Measurements from ENCODE around the gene ALG9.

Gene ALG9

GRCh38 chr11:111779118-111779517, 92.3 kb downstream of the ALG9 start (continued):
- no peak for TF ChIP-seq ZNF692 (tag by site-specific recombination; IDR thresholded peaks at IDR 0.05)
- TF ChIP-seq ZNF302 (tag by site-specific recombination; IDR thresholded peaks at IDR 0.05; ENCODE audit: low read depth): no peak
- TF ChIP-seq ZNF148 (tag by site-specific recombination; IDR thresholded peaks at IDR 0.05; ENCODE audit: borderline replicate concordance): no peak
- TF ChIP-seq ZXDB (tag by site-specific recombination; IDR thresholded peaks at IDR 0.05): no peak
- no peak for TF ChIP-seq ZNF585B (tag by site-specific recombination; IDR thresholded peaks at IDR 0.05)

GRCh38 chr11:111778047-111778558, 93.3 kb downstream of the ALG9 start:
- Histone ChIP-seq H3K36me3 (ENCODE audit: control insufficient read depth in 2 of 2, insufficient read depth in 1 of 2, low read length in 2 of 2) (no peaks in the 10 kb centered on the region), H3K9me3 (ENCODE audit: control insufficient read depth, insufficient read depth, low read depth, low read length) (no peaks in the 10 kb centered on the region), H3K4me3 (ENCODE audit: low read depth, low read length) (no peak overlapping the region), H3K27ac (ENCODE audit: extremely low read depth, low read depth, low read length) (no peak overlapping the region), H3K4me1 (ENCODE audit: control insufficient read depth, insufficient read depth, low read length) (no peaks in the 10 kb centered on the region)
- ChIA-PET CTCF (interaction anchor here (0.5 to 5.3 kb wide), 25 partner anchors 11 to 392 kb away, joined by 3 to 46 read pairs (median 5); partner anchors contain the start of gene PPP2R1B), POLR2A (interaction anchor here (0.7 kb wide), 1 partner anchor 495 kb away, joined by 4 read pairs; no protein-coding TSS in a partner anchor)
- no peak for TF ChIP-seq AEBP2 (tag by site-specific recombination; IDR thresholded peaks at IDR 0.05; ENCODE audit: borderline replicate concordance)
- TF ChIP-seq HOXC10 (CRISPR knock-in tag; IDR thresholded peaks at IDR 0.05): no peak
- no peak for TF ChIP-seq ZNF580 (tag by site-specific recombination; IDR thresholded peaks at IDR 0.05)
- no peak for TF ChIP-seq HOXA7 (CRISPR knock-in tag; IDR thresholded peaks at IDR 0.05; ENCODE audit: borderline replicate concordance)
- no peak for TF ChIP-seq EGR2 (tag by site-specific recombination; IDR thresholded peaks at IDR 0.05; ENCODE audit: low read depth)
- no peak for TF ChIP-seq ZNF837 (tag by site-specific recombination; IDR thresholded peaks at IDR 0.05)
- TF ChIP-seq ZNF404 (tag by site-specific recombination; IDR thresholded peaks at IDR 0.05): no peak
- no peak for TF ChIP-seq ZNF202 (tag by site-specific recombination; IDR thresholded peaks at IDR 0.05; ENCODE audit: borderline replicate concordance)

- POLR2A ChIA-PET: no interaction called here
- Histone ChIP-seq H3K9me3 (ENCODE audit: control insufficient read depth, insufficient read depth, low read depth, low read length) (no peaks in the 10 kb centered on the region), H3K36me3 (ENCODE audit: control insufficient read depth in 2 of 2, insufficient read depth in 1 of 2, low read length in 2 of 2) (no peaks in the 10 kb centered on the region), H3K4me3 (ENCODE audit: low read depth, low read length) (no peak overlapping the region), H3K4me1 (ENCODE audit: control insufficient read depth, insufficient read depth, low read length) (no peaks in the 10 kb centered on the region), H3K27ac (ENCODE audit: extremely low read depth, low read depth, low read length) (no peak overlapping the region)
- CTCF ChIA-PET: interaction anchor here (0.5 to 5.3 kb wide), 53 partner anchors 10 to 749 kb away, joined by 3 to 46 read pairs (median 4); partner anchors contain the start of gene PPP2R1B
- TF ChIP-seq ZNF513 (tag by site-specific recombination; IDR thresholded peaks at IDR 0.05): no peak
- no peak for TF ChIP-seq ZNF571 (tag by site-specific recombination; IDR thresholded peaks at IDR 0.05)
- no peak for TF ChIP-seq ZNF701 (tag by site-specific recombination; IDR thresholded peaks at IDR 0.05)
- TF ChIP-seq ZNF555 (tag by site-specific recombination; conservative IDR thresholded peaks at IDR 0.05): no peak
- TF ChIP-seq ZNF664 (tag by site-specific recombination; IDR thresholded peaks at IDR 0.05): no peak
- TF ChIP-seq CTCF (tag by site-specific recombination; IDR thresholded peaks at IDR 0.05): peak; percentile 22; the same call in 1 of the 2 replicates
- TF ChIP-seq GFI1B (tag by site-specific recombination; IDR thresholded peaks at IDR 0.05): no peak
- no peak for TF ChIP-seq ZNF175 (tag by site-specific recombination; IDR thresholded peaks at IDR 0.05)
- no peak for TF ChIP-seq ZNF548 (tag by site-specific recombination; IDR thresholded peaks at IDR 0.05)
- no peak for TF ChIP-seq ZNF521 (tag by site-specific recombination; IDR thresholded peaks at IDR 0.05)
Observed at GRCh38 chr11:111777094-111778046, 94.0 kb downstream of the ALG9 start.

All from HEK293 (cell line).